NOMO-1 treated with DMSO at 0.1 percent for 48 hours (cell line): Measurements from ENCODE around the gene ATPAF1.
"Not testable (repeated sequence)": the region's sequence is repeated elsewhere in the genome, so short reads cannot be mapped to it uniquely, and the experiment has no call there.

Experiments
- DNase-seq: peaks from one replicate; lab custom pipeline; 2025; ENCODE audit not compliant: unreplicated experiment; lab: John Stamatoyannopoulos, UW

ATPAF1 gene

DNA sequence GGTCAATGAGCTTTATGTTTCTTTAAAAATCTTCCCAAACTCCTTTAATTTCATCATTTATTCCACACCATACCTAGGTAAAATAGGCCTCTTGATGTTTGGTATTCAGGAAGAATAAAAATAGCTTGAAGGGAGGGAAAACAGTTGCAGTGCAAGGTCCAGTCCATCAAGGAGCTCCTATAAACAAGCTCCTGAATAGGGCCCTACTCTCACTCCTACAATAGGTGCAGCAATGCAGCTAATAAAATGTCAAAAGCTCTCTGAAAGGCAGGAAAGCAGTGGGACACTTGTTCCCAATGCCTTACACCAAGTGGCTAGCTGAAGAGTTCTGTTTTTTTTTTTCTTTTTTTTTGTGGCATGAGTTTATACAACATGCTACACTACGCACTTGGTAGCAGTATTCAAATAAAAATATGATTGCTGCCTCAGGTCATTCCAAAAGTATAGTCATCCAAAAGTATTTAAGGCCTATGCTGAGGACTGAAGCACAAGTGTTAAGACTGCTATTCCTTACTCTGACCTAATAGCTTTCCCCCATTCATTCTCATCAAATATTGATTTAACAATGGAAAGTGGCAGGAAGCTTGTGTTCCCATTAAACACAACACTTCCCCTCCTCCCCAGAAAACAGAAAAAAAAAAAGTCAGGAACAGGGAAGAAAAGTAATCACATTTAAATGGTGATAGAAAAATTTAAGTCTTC lies 13.3 kb upstream of the ATPAF1 start:
- no peak for DNase-seq

DNA sequence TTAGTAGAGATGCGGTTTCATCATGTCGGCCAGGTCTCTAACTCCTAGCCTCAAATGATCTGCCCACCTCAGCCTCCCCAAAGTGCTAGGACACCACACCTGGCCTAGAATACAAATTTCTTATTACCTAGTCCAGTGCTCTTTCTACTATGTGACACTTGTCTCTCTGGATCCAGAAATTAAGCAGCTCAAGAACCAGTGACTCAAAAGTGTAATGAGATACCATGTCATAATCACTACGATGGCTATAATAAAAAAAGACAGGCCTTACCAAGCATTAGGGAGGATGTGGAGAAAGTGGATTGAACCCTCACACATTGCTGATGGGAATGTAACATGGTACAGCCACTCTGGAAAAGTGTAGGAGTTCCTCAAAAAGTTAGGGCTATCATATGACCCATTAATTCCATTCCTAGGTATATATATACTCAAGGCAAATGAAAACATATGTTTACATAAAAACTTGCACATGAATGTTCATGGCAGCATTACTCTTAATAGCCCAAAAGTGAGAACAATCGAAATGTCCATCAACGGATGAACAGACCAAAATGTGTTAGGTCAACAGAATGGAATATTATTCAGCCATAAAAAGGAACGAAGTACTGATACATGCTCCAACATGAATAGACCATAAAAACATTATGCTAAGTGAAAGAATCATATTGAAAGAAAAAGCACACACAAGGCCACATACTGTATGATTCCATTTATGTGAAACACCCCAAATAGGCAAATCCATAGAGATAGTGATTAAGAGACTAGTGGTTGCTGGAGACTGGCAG lies 11.8 kb upstream of the ATPAF1 start:
- no peak for DNase-seq

DNA sequence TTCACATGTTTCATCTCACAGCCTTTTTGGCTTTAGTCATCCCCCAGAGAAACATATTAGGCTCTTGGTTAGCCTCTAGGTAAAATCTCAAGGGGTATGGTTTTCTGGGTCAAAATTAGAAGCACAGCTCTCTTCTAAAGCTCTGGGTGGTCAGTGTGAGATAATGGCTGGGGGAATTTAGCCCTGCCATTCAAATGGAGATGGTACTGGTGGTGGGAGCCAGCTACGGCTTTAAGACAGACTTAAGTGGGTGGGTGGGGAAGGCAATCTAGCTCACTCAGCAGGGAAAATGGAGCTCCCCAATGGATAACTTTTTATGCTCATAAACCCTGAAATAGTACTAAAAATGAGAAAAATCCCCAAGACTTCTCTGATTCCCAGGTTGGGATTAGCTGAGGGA lies 9.2 kb upstream of the ATPAF1 start:
- DNase-seq = no peak

DNA sequence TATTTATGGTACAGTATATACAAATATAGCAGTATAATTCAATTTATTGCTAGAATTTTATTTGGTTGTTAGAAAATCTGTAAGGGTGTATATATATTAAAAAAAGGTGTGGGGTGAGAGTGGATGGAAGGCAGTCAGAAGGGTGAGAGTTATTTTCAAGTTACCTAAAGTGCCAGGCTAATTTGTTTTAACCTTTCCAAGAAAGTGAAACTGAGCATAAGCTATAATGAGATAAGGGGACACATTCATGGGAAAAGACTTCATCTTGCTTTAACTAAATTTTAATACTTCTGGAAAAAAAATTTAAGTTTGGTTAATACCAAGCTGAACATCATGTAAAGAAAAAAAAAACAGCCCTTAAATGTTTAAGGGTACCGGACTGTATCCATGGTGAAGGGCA lies 8.4 kb upstream of the ATPAF1 start:
- no peak for DNase-seq

DNA sequence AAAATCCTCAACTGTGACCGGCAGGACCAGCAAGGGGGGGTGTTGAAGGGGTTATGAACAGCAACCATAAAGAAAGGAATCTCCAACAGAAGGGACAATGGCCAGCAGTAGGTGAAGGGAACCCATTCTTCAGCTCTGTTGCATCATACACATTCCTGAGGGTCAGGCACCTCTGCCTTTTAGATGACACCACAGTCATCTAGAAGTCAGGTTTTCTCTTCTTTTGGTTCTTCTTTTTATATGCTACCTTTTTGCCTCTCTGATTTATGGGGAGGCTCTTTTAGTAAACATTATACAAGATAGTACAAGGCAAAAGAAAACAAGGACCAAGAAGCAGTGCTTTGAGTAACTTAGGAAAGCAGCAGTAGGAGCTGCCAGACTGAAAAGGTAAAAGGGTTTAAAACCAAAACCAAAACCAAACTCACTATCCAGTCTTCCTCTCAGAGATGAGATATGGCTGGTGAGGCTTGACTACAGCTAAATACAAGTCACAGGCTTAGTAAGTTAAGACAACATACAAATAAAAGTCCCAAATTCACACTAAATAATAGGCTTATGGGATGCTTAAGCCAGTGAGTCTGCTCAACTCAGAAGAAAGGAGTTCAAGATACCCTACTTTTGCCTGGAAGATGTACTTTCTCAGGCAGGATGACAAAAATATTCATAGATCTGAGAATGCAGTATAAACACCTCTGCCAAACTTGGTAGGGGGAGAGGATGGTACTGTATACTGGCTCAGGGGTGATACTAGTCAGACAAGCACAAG lies 7.6 kb upstream of the ATPAF1 start:
- no peak for DNase-seq

DNA sequence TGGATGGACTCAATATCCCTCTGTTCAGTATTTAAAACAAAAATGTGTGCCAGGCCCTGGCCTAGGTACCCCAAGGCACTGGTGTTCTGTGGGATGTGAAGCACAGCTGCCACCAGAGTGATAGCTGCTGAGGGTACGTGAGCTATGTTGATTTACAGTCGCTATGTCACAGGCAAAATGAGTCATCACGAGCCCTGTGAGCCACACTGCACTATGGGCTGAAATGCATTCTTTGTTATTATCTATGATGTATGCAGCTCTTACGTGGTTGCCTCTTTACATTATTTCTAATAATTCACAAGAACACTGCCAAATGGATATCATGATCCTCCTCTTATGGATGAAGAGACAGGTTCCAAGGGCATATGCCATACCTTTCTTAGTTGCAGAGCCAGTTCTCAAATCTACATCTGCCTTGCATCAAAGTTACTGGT lies 5.6 kb upstream of the ATPAF1 start:
- no peak for DNase-seq

DNA sequence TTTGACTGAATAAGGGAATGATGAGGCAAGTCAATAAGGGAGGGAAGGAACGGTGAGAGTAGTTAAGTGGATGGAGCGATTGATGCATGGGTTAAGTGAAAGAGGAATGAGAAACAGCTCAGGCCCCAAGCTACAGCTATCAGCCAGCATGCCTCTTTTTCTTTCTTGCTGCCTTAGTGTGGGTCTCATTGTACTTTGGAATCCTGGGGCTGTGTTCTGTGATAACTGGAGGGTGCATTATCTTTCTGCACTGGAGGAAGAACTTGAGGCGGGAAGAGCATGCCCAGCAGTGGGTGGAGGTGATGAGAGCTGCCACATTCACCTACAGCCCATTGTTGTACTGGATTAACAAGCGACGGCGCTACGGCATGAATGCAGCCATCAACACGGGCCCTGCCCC lies 4.5 kb upstream of the ATPAF1 start:
- DNase-seq = no peak

DNA sequence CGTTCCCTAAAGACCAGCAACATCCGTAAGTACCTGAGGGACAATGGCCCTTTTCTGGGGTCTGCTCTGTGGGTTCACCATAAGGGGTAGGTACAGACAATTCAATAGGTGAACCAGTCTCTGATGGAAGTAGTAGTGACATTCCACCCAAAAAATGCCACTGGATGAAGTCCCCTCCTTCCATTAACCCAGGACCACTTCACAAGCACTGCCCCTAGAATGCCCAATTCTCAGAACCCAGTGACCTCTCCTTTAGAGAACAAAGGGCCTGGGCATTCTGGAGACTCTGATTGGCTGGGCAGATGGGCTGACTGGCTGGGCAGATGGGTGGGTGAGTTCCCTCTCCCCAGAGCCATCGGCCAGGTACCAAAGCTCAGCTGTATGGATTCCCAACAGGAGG lies 3.4 kb upstream of the ATPAF1 start, which contains the start of gene TEX38:
Gene TEX38, plus strand, starts transcription at position 301 of the 400 bp plus-strand sequence. Its CDS starts 81 bp downstream, at position 382.
- no peak for DNase-seq

DNA sequence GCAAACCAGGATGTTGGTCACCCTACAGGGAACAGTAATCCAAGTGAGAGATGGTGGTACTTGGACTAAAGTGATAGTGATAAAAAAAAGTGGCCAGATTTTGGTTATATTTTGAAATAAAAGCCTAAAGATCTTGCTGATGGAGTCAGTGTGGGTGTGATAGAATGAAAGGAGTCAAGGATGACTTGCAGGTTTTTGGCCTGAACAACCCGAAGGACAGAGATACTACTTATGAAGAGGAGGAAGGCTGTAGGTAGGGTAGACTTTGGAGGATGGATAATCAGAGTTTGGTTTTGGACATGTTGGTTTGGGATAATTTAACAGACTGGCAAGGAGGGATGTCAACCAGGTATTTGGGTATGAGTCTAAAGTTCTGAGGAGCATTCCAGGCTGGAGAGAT lies 2.0 kb upstream of the ATPAF1 start:
- DNase-seq = no peak

DNA sequence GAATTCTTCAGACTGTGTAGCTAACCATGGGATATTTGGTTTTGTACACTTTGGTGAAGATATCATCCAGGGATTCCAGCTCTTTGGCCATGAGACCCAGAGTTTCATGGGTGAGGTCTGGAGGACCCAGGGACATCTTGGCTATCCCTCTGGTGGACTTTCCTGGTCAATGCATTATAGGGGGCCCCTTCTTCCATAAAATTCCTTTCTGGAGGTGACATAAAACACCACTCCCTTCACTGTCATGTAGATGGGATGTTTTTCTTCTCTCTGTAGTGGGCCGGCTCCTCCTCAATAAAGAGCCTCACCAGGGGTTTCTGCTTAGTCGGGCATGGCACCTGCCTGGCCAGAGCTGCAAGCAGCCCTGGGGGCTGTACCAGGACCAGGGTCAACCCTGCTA lies 2.2 kb downstream of the ATPAF1 start:
- DNase-seq = no peak

DNA sequence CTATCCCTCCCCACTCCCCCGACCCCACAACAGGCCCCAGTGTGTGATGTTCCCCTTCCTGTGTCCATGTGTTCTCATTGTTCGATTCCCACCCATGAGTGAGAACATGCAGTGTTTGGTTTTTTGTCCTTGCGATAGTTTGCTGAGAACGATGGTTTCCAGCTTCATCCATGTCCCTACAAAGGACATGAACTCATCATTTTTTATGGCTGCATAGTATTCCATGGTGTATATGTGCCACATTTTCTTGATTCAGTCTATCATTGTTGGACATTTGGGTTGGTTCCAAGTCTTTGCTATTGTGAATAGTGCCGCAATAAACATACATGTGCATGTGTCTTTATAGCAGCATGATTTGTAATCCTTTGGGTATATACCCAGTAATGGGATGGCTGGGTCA lies 5.2 kb downstream of the ATPAF1 start:
- DNase-seq = not testable (repeated sequence)

DNA sequence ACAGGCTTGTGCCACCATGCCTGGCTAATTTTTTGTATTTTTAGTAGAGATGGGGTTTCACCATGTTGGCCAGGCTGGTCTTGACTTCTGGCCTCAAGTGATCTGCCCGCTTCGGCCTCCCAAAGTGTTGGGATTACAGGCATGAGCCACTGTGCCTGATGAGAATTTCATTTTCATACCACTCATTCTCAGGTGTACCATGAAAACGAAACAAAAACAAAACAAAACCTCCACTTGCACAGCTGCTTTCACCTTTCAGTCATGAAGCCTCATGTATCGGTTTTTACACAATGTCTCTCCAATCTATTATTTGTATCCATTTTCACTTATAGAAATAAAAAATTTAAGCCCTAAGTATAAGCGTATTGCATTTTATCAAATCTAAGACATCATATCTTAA lies 8.0 kb downstream of the ATPAF1 start:
- not testable (repeated sequence) for DNase-seq

DNA sequence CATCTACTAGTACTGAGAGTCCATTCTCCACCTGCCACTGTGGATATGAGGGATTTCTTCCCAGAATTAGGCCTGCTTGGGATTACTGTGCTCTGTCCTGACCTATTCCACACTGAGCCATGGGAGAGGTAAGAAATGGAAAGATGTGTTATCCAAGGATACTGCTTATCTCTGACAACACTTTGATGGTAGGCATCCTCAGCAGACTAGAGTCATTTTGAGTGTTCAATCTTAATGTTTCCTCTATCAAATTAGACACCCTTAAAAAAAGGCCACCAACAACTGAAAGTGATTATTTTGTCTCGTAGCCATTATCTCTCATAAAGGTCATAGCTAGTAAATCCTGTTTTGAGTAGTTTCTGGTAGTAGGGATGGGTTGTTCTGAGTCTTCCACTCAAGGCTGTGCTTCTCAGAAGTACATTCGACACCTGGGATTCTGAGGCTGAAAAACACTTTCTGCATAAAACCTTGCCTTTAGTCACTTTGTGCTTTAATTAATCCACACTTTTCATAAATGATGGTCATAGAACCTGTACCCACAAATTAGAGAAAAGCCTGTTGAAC lies 8.8 kb downstream of the ATPAF1 start:
- DNase-seq = no peak

DNA sequence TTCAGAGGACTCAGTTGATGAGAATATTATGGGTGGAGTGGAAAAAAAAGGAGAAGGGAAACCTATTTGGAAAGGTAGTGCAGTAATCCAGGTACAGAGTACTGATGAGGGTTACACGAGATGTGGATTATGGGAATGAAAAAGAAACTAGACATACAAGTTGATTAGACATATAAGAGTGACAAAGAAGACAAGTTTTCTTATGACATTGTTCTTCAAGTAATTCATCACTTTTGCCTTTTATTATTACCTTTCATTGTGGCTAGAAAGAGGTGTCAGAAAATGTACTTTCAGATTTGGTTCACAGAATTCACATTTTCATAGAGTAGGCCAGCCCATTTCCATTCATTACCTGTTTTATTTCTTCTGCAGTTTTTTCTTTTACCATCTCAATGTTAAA lies 10.4 kb downstream of the ATPAF1 start:
- DNase-seq = no peak

DNA sequence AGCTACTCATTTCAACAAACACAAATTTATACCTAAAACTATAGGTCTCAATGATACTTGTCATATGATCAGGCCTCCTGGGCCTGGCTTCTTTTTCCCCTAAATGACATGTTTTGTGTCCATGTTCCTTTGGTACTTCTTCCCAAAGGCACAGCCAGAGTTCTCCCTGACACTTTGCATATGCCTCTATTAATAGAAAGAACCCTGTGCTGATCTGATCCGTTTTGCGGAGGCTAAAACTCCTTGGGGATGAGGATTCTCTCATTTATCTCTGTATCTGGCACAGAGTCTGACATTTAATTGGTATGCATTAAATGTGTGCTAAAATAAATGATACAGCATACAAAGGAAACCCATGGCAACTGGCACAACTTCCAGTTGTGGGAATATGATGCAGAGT lies 11.5 kb downstream of the ATPAF1 start:
- DNase-seq = no peak

DNA sequence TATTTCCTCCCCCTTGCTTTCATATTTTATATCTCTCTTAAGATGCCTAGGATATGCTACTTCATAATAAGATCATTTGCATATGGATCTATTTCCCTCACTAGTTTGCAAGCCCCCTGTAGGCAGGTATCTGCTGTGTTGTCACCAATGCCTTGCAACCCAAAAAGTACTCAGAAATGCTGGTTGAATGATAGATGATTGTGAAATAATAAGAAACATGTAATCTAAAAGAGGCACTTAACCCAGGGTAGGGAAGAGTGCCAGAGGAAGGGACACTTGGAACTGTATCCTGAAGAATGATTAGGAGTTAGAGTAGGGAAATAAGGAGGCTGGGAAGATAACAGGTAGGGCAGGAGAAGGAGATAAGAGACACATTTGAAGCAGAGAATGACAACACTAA lies 12.3 kb downstream of the ATPAF1 start:
- no peak for DNase-seq

DNA sequence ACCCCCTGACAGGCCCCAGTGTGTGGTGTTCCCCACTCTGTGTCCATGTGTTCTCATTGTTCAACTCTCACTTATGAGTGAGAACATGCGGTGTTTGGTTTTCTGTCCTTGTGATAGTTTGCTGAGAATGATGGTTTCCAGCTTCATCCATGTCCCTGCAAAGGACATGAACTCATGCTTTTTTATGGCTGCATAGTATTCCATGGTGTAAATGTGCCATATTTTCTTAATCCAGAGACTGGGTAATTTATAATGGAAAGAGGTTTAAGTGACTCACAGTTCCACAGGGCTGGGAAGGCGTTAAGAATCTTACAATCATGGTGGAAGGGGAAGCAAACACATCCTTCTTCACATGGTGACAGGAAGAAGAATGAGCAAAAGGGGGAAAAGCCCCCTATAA lies 13.5 kb downstream of the ATPAF1 start:
- DNase-seq = not testable (repeated sequence)

DNA sequence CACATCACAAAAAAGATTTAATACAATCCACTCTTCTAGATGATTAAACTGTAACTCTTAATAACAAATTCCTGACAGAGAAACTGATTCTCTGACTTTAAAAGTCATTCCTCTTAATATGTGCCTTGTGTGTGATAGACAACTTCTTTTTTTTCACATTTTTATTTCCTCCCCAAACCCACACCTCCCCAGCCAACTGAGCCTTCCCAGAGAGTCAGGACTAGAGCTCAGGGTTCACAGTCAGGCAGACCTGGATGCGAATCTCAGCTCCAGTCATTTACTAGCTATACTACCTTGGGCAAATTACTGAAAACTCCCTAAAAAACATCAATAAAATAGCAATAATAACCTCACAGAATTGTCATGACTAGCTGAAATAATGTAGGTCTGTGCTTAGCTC lies 14.2 kb downstream of the ATPAF1 start:
- no peak for DNase-seq

DNA sequence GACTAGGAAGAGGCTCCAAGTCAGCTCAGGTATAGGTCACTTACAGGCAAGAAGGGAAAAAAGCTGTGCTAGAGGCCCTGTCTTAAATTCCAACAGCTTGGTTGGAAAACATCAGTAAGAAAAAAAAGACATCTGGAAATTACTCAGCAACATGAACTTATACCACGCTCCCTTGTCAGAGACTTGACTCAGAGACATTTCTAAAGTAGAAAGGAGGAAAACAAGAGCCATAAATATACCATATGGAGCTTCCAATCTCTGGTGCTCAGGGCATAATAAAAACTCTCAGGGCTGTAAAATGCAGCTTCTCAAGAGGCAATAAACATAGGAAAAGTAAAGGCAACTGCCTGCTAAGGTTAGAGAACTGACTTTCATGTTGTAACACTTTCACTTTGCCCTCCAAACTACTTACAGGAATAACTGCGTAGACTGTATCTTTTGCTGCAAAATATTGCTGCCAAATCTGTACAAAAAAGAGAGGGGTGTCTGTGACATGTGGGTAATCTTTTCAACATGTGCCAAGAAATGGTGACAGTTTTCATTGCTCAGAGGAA lies 14.7 kb downstream of the ATPAF1 start:
- no peak for DNase-seq

DNA sequence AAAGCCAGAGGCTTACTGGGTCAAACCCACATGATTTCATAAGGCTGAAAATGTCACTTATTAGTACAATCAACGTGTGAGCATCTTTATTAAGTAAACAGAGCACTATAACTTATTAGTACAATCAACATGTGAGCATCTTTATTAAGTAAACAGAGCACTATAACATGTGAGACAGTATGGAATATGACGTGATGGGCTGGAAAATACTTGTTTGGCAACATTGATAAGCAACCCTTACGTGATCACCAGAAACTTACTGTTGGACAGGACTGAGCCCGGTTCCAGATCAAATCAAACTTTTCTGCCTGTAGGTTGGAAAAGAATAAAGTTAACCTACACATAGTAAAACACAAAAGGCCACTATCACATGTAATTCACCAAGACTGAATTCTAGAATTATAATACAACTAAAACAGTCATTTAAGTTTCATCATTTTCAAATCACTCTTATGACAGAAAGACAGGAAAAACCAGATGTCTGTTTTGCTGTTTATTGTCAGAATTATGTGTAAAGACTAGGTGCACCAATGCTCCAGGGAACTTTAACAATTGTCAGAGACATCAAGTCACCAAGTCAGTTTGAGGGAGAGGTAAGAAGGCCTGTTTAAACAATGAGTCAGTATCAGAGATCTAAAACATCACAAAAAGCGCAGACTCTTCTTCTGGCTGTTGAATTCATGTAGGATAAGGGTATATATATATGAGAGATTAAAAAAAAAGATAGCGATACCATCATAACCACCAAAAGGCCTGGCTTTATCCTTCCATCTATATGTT lies 15.7 kb downstream of the ATPAF1 start:
- no peak for DNase-seq
